KBM-7 (cell line): ENCODE results near the gene NINL.
A peak's percentile ranks its signal among the peaks of the same experiment; 100 is the strongest.
"Not testable (repeated sequence)": the region's sequence is repeated elsewhere in the genome, so short reads cannot be mapped to it uniquely, and the experiment has no call there.

Experiments used
- DNase-seq: peaks from one replicate; pipeline ENCODE4 v3.0.0-alpha.2; 2015
- in situ Hi-C: fragments of 300-500 bp; cut with MboI; formaldehyde crosslinking; loops from 2 replicates; pipeline ENCODE4 v1.14.3; 2020; ENCODE audit warnings: low sequenced_read_pairs, low pct_unique_long_range_greater_than_20kb, mixed read lengths

Gene NINL

GRCh38 chr20:25584905-25585704 lies at the start of gene NINL:
NINL (minus strand) TSS chr20:25585531; CDS start chr20:25526587, 58,944 bp downstream.
- no peak for DNase-seq
- in situ Hi-C loops, result no loop called here

- in situ Hi-C loops, result no loop called here
- no peak for DNase-seq
Observed at GRCh38 chr20:25632940-25633790, 47.8 kb upstream of the NINL start.

GRCh38 chr20:25630615-25631014 lies 45.3 kb upstream of the NINL start:
- DNase-seq, in situ Hi-C loops: not testable (repeated sequence)

- DNase-seq, result no peak
- in situ Hi-C loops, result no loop called here
Observed at GRCh38 chr20:25629816-25630499, 44.6 kb upstream of the NINL start.

GRCh38 chr20:25626779-25627178 lies 41.4 kb upstream of the NINL start:
- in situ Hi-C loops, result no loop called here
- no peak for DNase-seq

- DNase-seq, result no peak
- in situ Hi-C loops, result no loop called here
Observed at GRCh38 chr20:25624500-25624939, 39.2 kb upstream of the NINL start.

GRCh38 chr20:25623736-25624499 lies 38.6 kb upstream of the NINL start, which contains the start of gene NANP:
NANP (minus strand) TSS chr20:25624014; CDS start chr20:25623948, 66 bp downstream.
- peak; percentile 98 for DNase-seq
- in situ Hi-C loops, result no loop called here

- in situ Hi-C loops, result no loop called here
- peak; percentile 49 for DNase-seq
Observed at GRCh38 chr20:25623225-25623735, 37.9 kb upstream of the NINL start.

GRCh38 chr20:25622450-25623224 lies 37.3 kb upstream of the NINL start:
- in situ Hi-C loops, result no loop called here
- DNase-seq, result no peak

- no peak for DNase-seq
- in situ Hi-C loops, result no loop called here
Observed at GRCh38 chr20:25622049-25622448, 36.7 kb upstream of the NINL start.

- in situ Hi-C loops, result no loop called here
- DNase-seq, result no peak
Observed at GRCh38 chr20:25619514-25619913, 34.2 kb upstream of the NINL start.

- in situ Hi-C loops, result no loop called here
- no peak for DNase-seq
Observed at GRCh38 chr20:25608774-25609173, 23.4 kb upstream of the NINL start.

GRCh38 chr20:25606094-25606695 lies 20.9 kb upstream of the NINL start:
- no peak for DNase-seq
- in situ Hi-C loops, result no loop called here

GRCh38 chr20:25605148-25605547 lies 19.8 kb upstream of the NINL start:
- in situ Hi-C loops, result no loop called here

GRCh38 chr20:25604611-25605010 lies 19.3 kb upstream of the NINL start:
- DNase-seq, result no peak

More at GRCh38 chr20:25605148-25605547, 19.8 kb upstream of the NINL start:
- no peak for DNase-seq

GRCh38 chr20:25602914-25603309 lies 17.6 kb upstream of the NINL start:
- in situ Hi-C loops, DNase-seq: not testable (repeated sequence)

More at GRCh38 chr20:25604611-25605010, 19.3 kb upstream of the NINL start:
- in situ Hi-C loops, result no loop called here

- DNase-seq, in situ Hi-C loops: not testable (repeated sequence)
Observed at GRCh38 chr20:25602191-25602913, 17.0 kb upstream of the NINL start.
